Transverse colon (tissue), 4 donors: Measurements from ENCODE around the gene RASAL2. TPM values are rescaled to one million over a fixed set of nuclear protein-coding genes. Genes with fewer than 3 reads are reported as not detected.
"Not testable (repeated sequence)": the region's sequence is repeated elsewhere in the genome, so short reads cannot be mapped to it uniquely, and the experiment has no call there.

ENCODE experiments used
- DNase-seq: peaks from one replicate; pipeline ENCODE4 v3.0.0-alpha.2; 2019
- H3K27ac ChIP-seq, 4 donors: fragments of 200-600 bp; sonication (generic); 2 replicates each; pipeline ENCODE4 v1.5.1; 2016 to 2018; ENCODE audit warnings: inconsistent platforms in 4 of 4
- H3K27me3 ChIP-seq: fragments of 200-600 bp; sonication (generic); 2 replicates; pipeline ENCODE4 v1.5.1; 2017; ENCODE audit warnings: inconsistent platforms
- H3K36me3 ChIP-seq, 4 donors: fragments of 200-600 bp; sonication (generic); 2 replicates each; pipeline ENCODE4 v1.5.1; 2017 to 2019; ENCODE audit warnings: inconsistent platforms in 4 of 4
- H3K4me1 ChIP-seq, 4 donors: fragments of 200-600 bp; sonication (generic); 2 replicates each; pipeline ENCODE4 v1.5.1; 2017 to 2020; ENCODE audit warnings: inconsistent platforms in 4 of 4
- H3K4me3 ChIP-seq, 4 donors: fragments of 200-600 bp; sonication (generic); 1 replicate in 1 of 4; 2 replicates in 3 of 4; pipeline versions ENCODE4 v1.5.1 to v1.6.1; 2017 to 2019; ENCODE audit warnings: inconsistent platforms in 4 of 4
- H3K9me3 ChIP-seq, 2 donors: fragments of 200-600 bp; sonication (generic); 2 replicates each; pipeline ENCODE4 v1.5.1; 2017 to 2019; ENCODE audit warnings: inconsistent platforms in 2 of 2
- EP300 ChIP-seq: sonication (generic); formaldehyde crosslinking; IDR thresholded peaks from one replicate; pipeline ENCODE4 v1.6.1; 2017; ENCODE audit warnings: antibody characterized with exemption, low read depth
- POLR2A ChIP-seq: fragments of 450-650 bp; IDR thresholded peaks from one replicate; pipeline ENCODE4 v1.6.1; 2016; ENCODE audit warnings: antibody characterized with exemption, mild to moderate bottlenecking, moderate library complexity
- POLR2AphosphoS5 ChIP-seq, 3 donors: sonication (generic); formaldehyde crosslinking; IDR thresholded peaks; one replicate each; pipeline ENCODE4 v1.6.1; 2016; ENCODE audit warnings: antibody characterized with exemption in 3 of 3
- WGBS, 2 donors: methylation state at CpG; one replicate each; pipeline ENCODE4 v1.1.5; 2018; ENCODE audit warnings: low coverage in 1 of 2; 5-methylcytosine and 5-hydroxymethylcytosine counted together
- in situ Hi-C, 4 donors: fragments of 200-750 bp; cut with MboI; loops; one replicate each; pipeline versions ENCODE4 v1.15.0 to v1.15.1; 2017; ENCODE audit warnings: low sequenced_read_pairs in 3 of 4, low pct_ligation_motif_present in 1 of 4, low pct_unique_long_range_greater_than_20kb in 1 of 4
- intact Hi-C: fragments of 100-400 bp; cut with DNase I; formaldehyde crosslinking; loops from one replicate; pipeline ENCODE4 v1.15.1; 2023; ENCODE audit warnings: low total_unique reads
- total RNA-seq, 4 donors: library from RNA; depleted of rRNA; stranded (reverse); fragments of >200 nt; gene quantifications; one replicate each; pipeline ENCODE4 v1.1.0, GENCODE V29; 2016
- TF ChIP-seq, protein P1 (sequence below), 5 experiments: fragments of 200-600 bp in 3 of 5; fragments of 450-650 bp in 2 of 5; sonication (generic) in 3 of 5; IDR thresholded peaks; 1 replicate in 2 of 5; 2 replicates in 3 of 5; pipeline ENCODE4 v1.5.1; 2016 to 2017; ENCODE audit warnings: antibody characterized with exemption in 5 of 5, inconsistent platforms in 3 of 5, mild to moderate bottlenecking in 2 of 5, moderate library complexity in 1 of 5

Gene RASAL2
- total RNA-seq, 4 donors from 2014 or later, result 13.1 to 26.1 (median 19.8) TPM

DNA sequence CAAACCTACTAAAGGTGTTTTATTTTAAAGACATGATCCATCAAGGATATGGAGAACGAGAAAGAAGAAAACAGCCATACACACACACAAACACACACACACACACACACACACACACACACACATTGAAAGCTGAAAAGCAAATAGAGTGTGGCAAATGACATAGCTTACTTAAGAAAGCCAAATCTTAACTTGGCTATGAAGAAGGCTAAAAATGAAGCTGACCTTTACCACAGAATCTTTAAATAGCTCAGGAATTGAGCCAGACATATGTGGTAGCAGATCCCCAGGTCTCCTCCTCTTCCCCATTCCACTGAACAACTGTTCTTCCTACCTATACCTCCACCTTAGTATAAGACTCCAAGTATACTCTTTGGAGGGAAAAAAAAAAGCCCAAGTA lies 217.3 kb downstream of the RASAL2 start:
- 52% methylated on average over 1 of the region's 1 CpG; no CpG with 5 or more reads in 1 of the 2 donors for WGBS, 2 donors
- no peak for DNase-seq

DNA sequence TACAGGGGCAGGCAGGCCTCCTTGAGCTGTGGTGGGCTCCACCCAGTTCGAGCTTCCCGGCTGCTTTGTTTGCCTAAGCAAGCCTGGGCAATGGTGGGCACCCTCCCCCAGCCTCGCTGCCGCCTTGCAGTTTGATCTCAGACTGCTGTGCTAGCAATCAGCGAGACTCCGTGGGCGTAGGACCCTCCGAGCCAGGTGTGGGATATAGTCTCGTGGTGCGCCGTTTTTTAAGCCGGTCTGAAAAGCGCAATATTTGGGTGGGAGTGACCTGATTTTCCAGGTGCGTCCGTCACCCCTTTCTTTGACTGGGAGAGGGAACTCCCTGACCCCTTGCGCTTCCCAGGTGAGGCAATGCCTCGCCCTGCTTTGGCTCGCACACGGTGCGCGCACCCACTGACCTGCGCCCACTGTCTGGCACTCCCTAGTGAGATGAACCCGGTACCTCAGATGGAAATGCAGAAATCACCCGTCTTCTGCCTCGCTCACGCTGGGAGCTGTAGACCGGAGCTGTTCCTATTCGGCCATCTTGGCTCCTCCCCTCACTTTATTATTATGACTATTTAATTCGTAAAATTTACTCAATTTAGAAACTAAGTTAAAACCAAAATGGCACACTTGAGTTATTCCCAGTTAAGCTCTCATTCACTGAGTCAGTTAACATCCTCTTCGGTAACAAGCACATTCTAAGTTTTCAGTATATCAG lies 226.5 kb downstream of the RASAL2 start:
- Histone ChIP-seq H3K4me1 (peaks cover 0 to 15% (median 2%) of the 10 kb centered on the region in 4 donors), H3K27ac (peak overlapping the region in 3 of 4 donors; percentile 36 to 38 (median 37)), H3K4me3 (peak overlapping the region in 3 of 4 donors; percentile 22 to 39 (median 26))
- H3K9me3 ChIP-seq, H3K27me3 ChIP-seq, H3K36me3 ChIP-seq, intact Hi-C loops: not testable (repeated sequence)
- DNase-seq, result peak; percentile 29
- in situ Hi-C loops, result loop anchor here in 1 of 4 donors (25.0 kb wide), 2 partner anchors 417 to 692 kb away; partner anchors contain the start of gene RALGPS2
- WGBS, 2 donors, result 46 to 56% methylated on average over 2 to 16 of the region's 30 CpGs

More for the DNA sequence above, 217.3 kb downstream of the RASAL2 start:
- H3K36me3 ChIP-seq, result no peaks in the 10 kb centered on the region
- peaks cover 0 to 12% (median 8%) of the 10 kb centered on the region in 4 donors for H3K4me1 ChIP-seq
- H3K9me3 ChIP-seq, result no peaks in the 10 kb centered on the region
- TF ChIP-seq, protein P1, sequence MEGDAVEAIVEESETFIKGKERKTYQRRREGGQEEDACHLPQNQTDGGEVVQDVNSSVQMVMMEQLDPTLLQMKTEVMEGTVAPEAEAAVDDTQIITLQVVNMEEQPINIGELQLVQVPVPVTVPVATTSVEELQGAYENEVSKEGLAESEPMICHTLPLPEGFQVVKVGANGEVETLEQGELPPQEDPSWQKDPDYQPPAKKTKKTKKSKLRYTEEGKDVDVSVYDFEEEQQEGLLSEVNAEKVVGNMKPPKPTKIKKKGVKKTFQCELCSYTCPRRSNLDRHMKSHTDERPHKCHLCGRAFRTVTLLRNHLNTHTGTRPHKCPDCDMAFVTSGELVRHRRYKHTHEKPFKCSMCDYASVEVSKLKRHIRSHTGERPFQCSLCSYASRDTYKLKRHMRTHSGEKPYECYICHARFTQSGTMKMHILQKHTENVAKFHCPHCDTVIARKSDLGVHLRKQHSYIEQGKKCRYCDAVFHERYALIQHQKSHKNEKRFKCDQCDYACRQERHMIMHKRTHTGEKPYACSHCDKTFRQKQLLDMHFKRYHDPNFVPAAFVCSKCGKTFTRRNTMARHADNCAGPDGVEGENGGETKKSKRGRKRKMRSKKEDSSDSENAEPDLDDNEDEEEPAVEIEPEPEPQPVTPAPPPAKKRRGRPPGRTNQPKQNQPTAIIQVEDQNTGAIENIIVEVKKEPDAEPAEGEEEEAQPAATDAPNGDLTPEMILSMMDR (IDR thresholded peaks at IDR 0.05), result no peak
- TF ChIP-seq EP300, result no peak
- TF ChIP-seq POLR2AphosphoS5 (IDR thresholded peaks at IDR 0.05), result no peak
- TF ChIP-seq POLR2A, result no peak
- H3K27ac ChIP-seq, result no peak overlapping the region
- intact Hi-C loops, result no loop called here
- H3K27me3 ChIP-seq, result no peaks in the 10 kb centered on the region
- no peak overlapping the region for H3K4me3 ChIP-seq
- in situ Hi-C loops, result loop anchor here in 1 of 4 donors (25.0 kb wide), 2 partner anchors 426 to 701 kb away; partner anchors contain the start of gene RALGPS2

DNA sequence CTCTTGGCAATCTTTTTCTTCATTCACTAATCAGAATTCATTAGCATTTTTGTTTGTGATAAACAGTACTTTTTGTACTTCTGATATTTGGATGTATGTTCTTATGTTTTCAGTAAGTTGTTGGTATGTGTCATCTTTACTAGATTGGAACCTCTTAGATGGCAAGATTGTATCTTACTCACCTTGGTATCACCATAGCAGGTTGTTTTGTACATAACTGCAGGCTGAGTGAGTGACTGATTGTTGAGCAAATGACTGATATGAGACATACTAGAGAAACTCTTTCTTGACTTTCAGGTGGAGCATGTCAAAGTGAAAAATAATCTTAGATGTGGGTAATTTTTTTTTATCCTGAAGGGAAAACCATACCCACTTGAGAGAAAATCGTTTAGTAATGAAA lies 229.2 kb downstream of the RASAL2 start:
- no peak for DNase-seq
- intact Hi-C loops (no loop called here), in situ Hi-C loops (loop anchor here in 1 of 4 donors (25.0 kb wide), 2 partner anchors 414 to 689 kb away; partner anchors contain the start of gene RALGPS2)
- Histone ChIP-seq H3K4me1 (peaks cover 0 to 15% (median 2%) of the 10 kb centered on the region in 4 donors), H3K27me3 (no peaks in the 10 kb centered on the region), H3K27ac (no peak overlapping the region), H3K4me3 (no peak overlapping the region), H3K9me3 (no peaks in the 10 kb centered on the region), H3K36me3 (no peaks in the 10 kb centered on the region)
- TF ChIP-seq POLR2AphosphoS5 (IDR thresholded peaks at IDR 0.05) (no peak), POLR2A (no peak), EP300 (no peak)
- TF ChIP-seq, protein P1 (IDR thresholded peaks at IDR 0.05), result no peak
- 50 to 86% methylated on average over 1 of the region's 1 CpG for WGBS, 2 donors

DNA sequence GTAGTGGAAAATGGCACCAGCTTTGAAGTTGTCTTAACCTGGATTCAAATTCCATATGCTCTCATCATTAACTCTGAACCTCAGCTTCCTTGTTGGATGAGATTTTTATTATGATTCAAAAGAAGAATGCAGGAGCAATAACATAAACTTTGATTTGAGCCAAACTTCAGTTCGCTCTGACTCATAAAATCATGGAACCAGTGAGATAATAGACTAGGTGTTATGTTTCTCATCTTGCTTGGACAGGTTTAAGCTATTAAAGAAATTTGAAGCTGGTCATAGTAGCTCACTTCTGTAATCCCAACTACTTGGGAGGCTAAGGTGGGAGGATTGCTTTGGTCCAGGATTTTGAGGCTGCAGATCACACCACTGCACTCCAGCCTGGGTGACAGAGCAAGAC lies 230.1 kb downstream of the RASAL2 start:
- Histone ChIP-seq H3K27ac (no peak overlapping the region), H3K9me3 (no peaks in the 10 kb centered on the region), H3K27me3 (no peaks in the 10 kb centered on the region), H3K4me1 (peaks cover 0 to 15% (median 3%) of the 10 kb centered on the region in 4 donors), H3K36me3 (no peaks in the 10 kb centered on the region), H3K4me3 (no peak overlapping the region)
- no peak for DNase-seq
- in situ Hi-C loops (loop anchor here in 1 of 4 donors (25.0 kb wide), 2 partner anchors 413 to 688 kb away; partner anchors contain the start of gene RALGPS2), intact Hi-C loops (no loop called here)
- WGBS, 2 donors, result 22 to 64% methylated on average over 1 of the region's 1 CpG
- TF ChIP-seq POLR2AphosphoS5 (IDR thresholded peaks at IDR 0.05), result no peak
- TF ChIP-seq, protein P1 (IDR thresholded peaks at IDR 0.05), result no peak
- TF ChIP-seq EP300, result no peak
- TF ChIP-seq POLR2A, result no peak
